GM12878 (cell line): ENCODE results near the gene TBC1D5. TPM values are rescaled to one million over a fixed set of nuclear protein-coding genes. Genes with fewer than 3 reads are reported as not detected.

ENCODE experiments used
- ATAC-seq: fragments of 200-7000 bp; cut with Tn5 transposase; 3 replicates; pipeline ENCODE4 v1.9.1; 2020; ENCODE audit warnings: mild to moderate bottlenecking, moderate library complexity
- BruUV-seq: library from RNA; stranded (reverse); fragments of 400-500 nt; replicated peaks from 2 replicates; lab custom pipeline; 2021; lab: Mats Ljungman, UMichigan
- CTCF ChIA-PET: fragments of 300-600 bp; sonication (Branson Sonifier 250); formaldehyde crosslinking; extraction: SDS; loops from one replicate; lab custom pipeline; 2021; ENCODE audit warnings: inconsistent platforms; lab: Yijun Ruan, JAX
- POLR2A ChIA-PET: fragments of 350-600 bp; formaldehyde crosslinking; extraction: SDS; loops from one replicate; lab custom pipeline; 2021; ENCODE audit warnings: inconsistent platforms; lab: Charles Lee
- RAD21 ChIA-PET: fragments of 300-600 bp; sonication (Branson Sonifier 250); formaldehyde crosslinking; loops from one replicate; lab custom pipeline; 2023; ENCODE audit warnings: antibody characterized with exemption; ENCODE audit not compliant: unreplicated experiment; lab: Charles Lee
- SMC1A ChIA-PET: fragments of 300-600 bp; sonication (Branson Sonifier 250); formaldehyde crosslinking; loops from one replicate; lab custom pipeline; 2023; ENCODE audit not compliant: unreplicated experiment, uncharacterized antibody; lab: Charles Lee
- DNase-seq: peaks from one replicate; pipeline ENCODE4 v3.0.0-alpha.2; 2011; ENCODE audit warnings: low read depth, low spot score
- FAIRE-seq: peaks from 3 replicates; lab custom pipeline; 2011; peaks lifted over from hg19 to GRCh38; lab: Jason Lieb, UNC
- H2AFZ ChIP-seq: 2 replicates; pipeline ENCODE4 v1.6.0; 2011; ENCODE audit warnings: low read depth, low read length, control low read depth; ENCODE audit not compliant: control insufficient read depth
- H3K27ac ChIP-seq: 2 replicates; pipeline ENCODE4 v1.5.1; 2011; ENCODE audit warnings: control low read depth; ENCODE audit not compliant: control insufficient read depth, insufficient read depth
- H3K27me3 ChIP-seq, 2 experiments: replicated peaks in 1 of 2; 2 replicates each; pipeline versions ENCODE4 v1.6.0 to v1.6.1; 2011; ENCODE audit warnings: low read length in 1 of 2; ENCODE audit not compliant: control insufficient read depth in 2 of 2, insufficient read depth in 2 of 2
- H3K36me3 ChIP-seq, 2 experiments: 2 replicates each; pipeline ENCODE4 v1.5.1; 2011; ENCODE audit warnings: low read length in 1 of 2; ENCODE audit not compliant: control insufficient read depth in 2 of 2, insufficient read depth in 2 of 2
- H3K4me1 ChIP-seq: 2 replicates; pipeline ENCODE4 v1.6.1; 2011; ENCODE audit warnings: mild to moderate bottlenecking, low read length, moderate library complexity, mixed read lengths; ENCODE audit not compliant: control insufficient read depth, insufficient read depth
- H3K4me2 ChIP-seq: 2 replicates; pipeline ENCODE4 v1.6.0; 2011; ENCODE audit warnings: control low read depth; ENCODE audit not compliant: control insufficient read depth, insufficient read depth
- H3K4me3 ChIP-seq: fragments of 200-600 bp; sonication (generic); 2 replicates; pipeline ENCODE4 v1.5.1; 2016
- H3K79me2 ChIP-seq: 2 replicates; pipeline ENCODE4 v1.6.0; 2011; ENCODE audit warnings: low read length; ENCODE audit not compliant: control insufficient read depth, insufficient read depth
- H3K9ac ChIP-seq: 2 replicates; pipeline ENCODE4 v1.8.0; 2011; ENCODE audit warnings: low read length, control low read depth, mixed read lengths; ENCODE audit not compliant: control insufficient read depth, insufficient read depth
- H3K9me3 ChIP-seq: replicated peaks from 3 replicates; pipeline ENCODE4 v1.5.1; 2011; ENCODE audit warnings: mild to moderate bottlenecking, low read length; ENCODE audit not compliant: control insufficient read depth, insufficient read depth
- H4K20me1 ChIP-seq: 2 replicates; pipeline ENCODE4 v1.6.0; 2011; ENCODE audit not compliant: control insufficient read depth, insufficient read depth
- BCLAF1 ChIP-seq: fragments of 450-650 bp; IDR thresholded peaks from 2 replicates; pipeline ENCODE4 v1.6.1; 2017; ENCODE audit warnings: antibody characterized with exemption, mild to moderate bottlenecking, moderate library complexity
- CBX5 ChIP-seq: sonication (generic); IDR thresholded peaks from 2 replicates; pipeline ENCODE4 v1.6.1; 2016; ENCODE audit warnings: low read depth, moderate library complexity, mild to moderate bottlenecking, inconsistent platforms
- IRF3 ChIP-seq: fragments of 450-650 bp; IDR thresholded peaks from 2 replicates; pipeline ENCODE4 v1.6.1; 2014; ENCODE audit warnings: mild to moderate bottlenecking
- MLLT1 ChIP-seq: fragments of 450-650 bp; IDR thresholded peaks from 2 replicates; pipeline ENCODE4 v1.6.1; 2016; ENCODE audit warnings: mild to moderate bottlenecking
- MTA2 ChIP-seq: fragments of 450-650 bp; IDR thresholded peaks from 2 replicates; pipeline ENCODE4 v1.6.1; 2016; ENCODE audit warnings: low read depth, mild to moderate bottlenecking, moderate library complexity
- NFIC ChIP-seq: IDR thresholded peaks from 2 replicates; pipeline ENCODE4 v1.6.1; 2012; ENCODE audit warnings: low read depth, mild to moderate bottlenecking, inconsistent platforms, low read length, moderate library complexity
- NR2C1 ChIP-seq: fragments of 450-650 bp; IDR thresholded peaks from 2 replicates; pipeline ENCODE4 v1.6.1; 2017; ENCODE audit warnings: antibody characterized with exemption, mild to moderate bottlenecking, moderate library complexity
- NRF1 ChIP-seq: conservative IDR thresholded peaks from 2 replicates; pipeline ENCODE4 v1.6.1; 2011; ENCODE audit warnings: mild to moderate bottlenecking, low read depth, low read length, improper control_type of control experiment
- PML ChIP-seq: IDR thresholded peaks from 2 replicates; pipeline ENCODE4 v1.6.1; 2012; ENCODE audit warnings: low read length, inconsistent platforms
- RFX5 ChIP-seq: IDR thresholded peaks from 2 replicates; pipeline ENCODE4 v1.6.1; 2011; ENCODE audit warnings: low read depth, low read length, improper control_type of control experiment
- SUPT20H ChIP-seq: IDR thresholded peaks from 2 replicates; pipeline ENCODE4 v1.6.1; 2011; ENCODE audit warnings: low read depth, mild to moderate bottlenecking, low read length, moderate library complexity, borderline replicate concordance; ENCODE audit not compliant: control insufficient read depth
- WGBS: methylation state at CpG from one replicate; pipeline ENCODE4 v1.1.6; 2016; ENCODE audit warnings: low lambda C conversion rate; ENCODE audit not compliant: insufficient replicate concordance, insufficient coverage; ENCODE audit errors: missing lambda C conversion rate; 5-methylcytosine and 5-hydroxymethylcytosine counted together
- in situ Hi-C: fragments of 300-500 bp; cut with MboI; formaldehyde crosslinking; loops from 9 replicates; pipeline ENCODE4 v1.14.3; 2018; ENCODE audit warnings: mixed read lengths
- intact Hi-C: fragments of 100-400 bp; cut with micrococcal nuclease; formaldehyde crosslinking; loops from one replicate; pipeline ENCODE4 v1.14.2; 2022; ENCODE audit not compliant: unreplicated experiment
- polyA plus RNA-seq, 11 experiments: library from polyadenylated mRNA; depleted of rRNA in 4 of 11; unstranded in 6 of 11; stranded (reverse) in 5 of 11; fragments of >200 nt; fragmentation: Nextera tagmentation in 4 of 11; fragmentation: Illumina TruSeq in 1 of 11; extraction: Ambion mirVana in 4 of 11; extraction: Trizol in 1 of 11; gene quantifications; 1 replicate in 1 of 11; 2 replicates in 10 of 11; pipeline versions ENCODE4 v1.2.1 to v1.2.3, GENCODE V29; 2011 to 2016; ENCODE audit warnings: inconsistent platforms in 2 of 11, missing spikeins in 2 of 11, low read depth in 1 of 11
- total RNA-seq, 4 experiments: library from RNA; depleted of rRNA in 3 of 4; stranded (reverse); fragments of >200 nt in 3 of 4; fragmentation: Illumina TruSeq in 1 of 4; extraction: Trizol in 1 of 4; gene quantifications; 2 replicates each; pipeline versions ENCODE4 v1.2.1 to v1.2.3, GENCODE V29; 2013 to 2021

Gene TBC1D5
- total and polyA plus RNA-seq, 10 of the 15 experiments (the other 5 are each of a cell fraction or from before 2014, with no cell fraction given), result 5.5 to 61.0 (median 43.8) TPM

GRCh38 chr3:17259685-17260084 lies 482.7 kb downstream of the TBC1D5 start:
- Histone ChIP-seq H3K27ac (no peak overlapping the region), H3K4me1 (no peaks in the 10 kb centered on the region), H3K79me2 (no peaks in the 10 kb centered on the region), H4K20me1 (no peaks in the 10 kb centered on the region), H3K36me3 (no peaks in the 10 kb centered on the region), H3K27me3 (no peaks in the 10 kb centered on the region), H3K9ac (no peak overlapping the region), H3K4me2 (no peak overlapping the region), H3K9me3 (no peaks in the 10 kb centered on the region), H2AFZ (no peak overlapping the region), H3K4me3 (no peak overlapping the region)
- RAD21 ChIA-PET, result interaction anchor here (0.6 to 1.3 kb wide), 4 partner anchors 9 to 376 kb away, joined by 3 to 10 read pairs (median 3); no protein-coding TSS in a partner anchor
- no TSS peak for BruUV-seq
- ATAC-seq (no peak), DNase-seq (no peak), FAIRE-seq (no peak)
- in situ Hi-C loops, result loop anchor here (5.0 to 10.0 kb wide), 2 partner anchors 143 to 575 kb away; no protein-coding TSS in a partner anchor
- CTCF ChIA-PET, result interaction anchor here (0.6 to 1.4 kb wide), 11 partner anchors 9 to 1117 kb away, joined by 3 to 19 read pairs (median 3); no protein-coding TSS in a partner anchor
- SMC1A ChIA-PET, result interaction anchor here (0.6 to 1.5 kb wide), 9 partner anchors 9 to 659 kb away, joined by 3 to 13 read pairs (median 4); no protein-coding TSS in a partner anchor
- intact Hi-C loops, result loop anchor here (1.0 to 2.0 kb wide), 2 partner anchors 154 to 581 kb away; no protein-coding TSS in a partner anchor
- TF ChIP-seq NR2C1 (no peak), IRF3 (no peak), PML (no peak), BCLAF1 (no peak), SUPT20H (no peak), NFIC (no peak), MTA2 (no peak), CBX5 (no peak), RFX5 (no peak), NRF1 (no peak), MLLT1 (no peak)
- 84% methylated on average over 5 of the region's 5 CpGs for WGBS
- POLR2A ChIA-PET, result interaction anchor here (0.6 kb wide), 2 partner anchors 8 to 156 kb away, joined by 5 to 6 read pairs; no protein-coding TSS in a partner anchor
